ENCODE results near the gene PDGFD. TPM values are rescaled to one million over a fixed set of nuclear protein-coding genes. Genes with fewer than 3 reads are reported as not detected.

Gene PDGFD
- total RNA-seq, 1 donor from 2014 or later = 3.9 TPM

DNA sequence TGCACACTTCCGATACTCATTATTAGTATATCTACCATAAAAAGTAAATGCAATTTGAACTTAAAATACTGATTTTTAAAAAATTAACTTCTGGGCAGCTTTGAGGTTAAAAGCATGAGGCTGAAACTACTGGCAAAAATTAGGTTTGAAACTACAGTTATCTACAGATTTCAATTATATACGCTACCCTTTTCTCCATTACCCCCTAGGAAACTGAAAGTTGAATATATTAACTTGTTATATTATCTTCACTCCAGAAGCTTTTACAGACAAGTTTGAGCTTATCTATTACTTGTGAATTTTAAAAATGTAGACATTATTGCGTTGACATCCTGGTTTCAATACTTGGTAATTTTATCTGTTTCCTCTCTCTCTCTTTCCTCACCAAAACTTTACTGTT, 224.3 kb downstream of the PDGFD start:
- H3K4me1 ChIP-seq = no peaks in the 10 kb centered on the region
- ATAC-seq = no peak
- TF ChIP-seq, protein P1, sequence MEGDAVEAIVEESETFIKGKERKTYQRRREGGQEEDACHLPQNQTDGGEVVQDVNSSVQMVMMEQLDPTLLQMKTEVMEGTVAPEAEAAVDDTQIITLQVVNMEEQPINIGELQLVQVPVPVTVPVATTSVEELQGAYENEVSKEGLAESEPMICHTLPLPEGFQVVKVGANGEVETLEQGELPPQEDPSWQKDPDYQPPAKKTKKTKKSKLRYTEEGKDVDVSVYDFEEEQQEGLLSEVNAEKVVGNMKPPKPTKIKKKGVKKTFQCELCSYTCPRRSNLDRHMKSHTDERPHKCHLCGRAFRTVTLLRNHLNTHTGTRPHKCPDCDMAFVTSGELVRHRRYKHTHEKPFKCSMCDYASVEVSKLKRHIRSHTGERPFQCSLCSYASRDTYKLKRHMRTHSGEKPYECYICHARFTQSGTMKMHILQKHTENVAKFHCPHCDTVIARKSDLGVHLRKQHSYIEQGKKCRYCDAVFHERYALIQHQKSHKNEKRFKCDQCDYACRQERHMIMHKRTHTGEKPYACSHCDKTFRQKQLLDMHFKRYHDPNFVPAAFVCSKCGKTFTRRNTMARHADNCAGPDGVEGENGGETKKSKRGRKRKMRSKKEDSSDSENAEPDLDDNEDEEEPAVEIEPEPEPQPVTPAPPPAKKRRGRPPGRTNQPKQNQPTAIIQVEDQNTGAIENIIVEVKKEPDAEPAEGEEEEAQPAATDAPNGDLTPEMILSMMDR (IDR thresholded peaks at IDR 0.05) = no peak
- DNase-seq = no peak
- no peaks in the 10 kb centered on the region for H3K27me3 ChIP-seq (ENCODE audit: low read depth)
- no peak overlapping the region for H3K27ac ChIP-seq
- intact Hi-C loops (cut with DNase I) = no loop called here
- no peak overlapping the region for H3K4me3 ChIP-seq
- H3K9me3 ChIP-seq = no peaks in the 10 kb centered on the region
- H3K36me3 ChIP-seq = no peaks in the 10 kb centered on the region

DNA sequence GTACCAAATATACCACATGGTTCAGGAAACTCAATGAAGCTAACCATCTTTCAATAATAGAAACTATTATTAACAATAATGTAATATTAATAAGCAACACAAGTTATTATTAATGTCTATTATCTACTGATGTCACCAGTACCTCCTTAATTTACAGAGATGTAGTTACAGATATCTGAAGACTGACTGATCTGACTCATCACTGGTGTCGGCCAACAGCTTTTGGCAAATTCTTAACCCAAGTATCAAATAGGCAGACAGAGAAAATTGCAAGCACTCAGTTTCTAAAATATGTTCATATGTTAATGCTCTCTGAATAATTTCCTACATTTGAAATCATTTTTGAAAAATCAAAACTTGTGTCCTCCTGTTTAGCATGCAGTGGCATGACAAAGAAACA, 227.9 kb downstream of the PDGFD start:
- Histone ChIP-seq H3K27ac (no peak overlapping the region), H3K27me3 (ENCODE audit: low read depth) (no peaks in the 10 kb centered on the region), H3K36me3 (no peaks in the 10 kb centered on the region), H3K9me3 (no peaks in the 10 kb centered on the region), H3K4me3 (no peak overlapping the region), H3K4me1 (no peaks in the 10 kb centered on the region)
- TF ChIP-seq, protein P1 (IDR thresholded peaks at IDR 0.05) = no peak
- DNase-seq = no peak
- intact Hi-C loops (cut with DNase I) = no loop called here
- ATAC-seq = no peak

DNA sequence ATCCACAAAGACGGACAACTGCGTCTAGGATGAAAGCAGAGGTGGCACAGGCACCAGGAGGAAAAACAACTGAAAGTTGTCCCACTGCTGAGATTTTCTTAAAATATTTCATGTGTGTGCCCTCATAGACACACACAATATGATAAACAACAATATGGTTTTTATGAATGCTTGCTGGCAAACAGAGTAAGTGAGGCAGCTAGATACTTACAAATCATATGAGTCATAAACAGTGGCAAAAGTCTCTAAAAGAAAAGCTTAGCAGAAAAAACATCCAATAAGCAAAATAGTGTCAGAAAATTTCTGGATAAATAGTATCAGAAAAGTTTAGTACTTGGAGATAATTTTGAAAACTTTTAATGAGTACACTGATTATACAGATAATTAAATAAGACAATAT, 228.7 kb downstream of the PDGFD start:
- Histone ChIP-seq H3K27ac (no peak overlapping the region), H3K4me1 (no peaks in the 10 kb centered on the region), H3K27me3 (ENCODE audit: low read depth) (no peaks in the 10 kb centered on the region), H3K36me3 (no peaks in the 10 kb centered on the region), H3K4me3 (no peak overlapping the region), H3K9me3 (no peaks in the 10 kb centered on the region)
- DNase-seq (no peak), ATAC-seq (no peak)
- TF ChIP-seq, protein P1 (IDR thresholded peaks at IDR 0.05) = no peak
- intact Hi-C loops (cut with DNase I) = no loop called here

DNA sequence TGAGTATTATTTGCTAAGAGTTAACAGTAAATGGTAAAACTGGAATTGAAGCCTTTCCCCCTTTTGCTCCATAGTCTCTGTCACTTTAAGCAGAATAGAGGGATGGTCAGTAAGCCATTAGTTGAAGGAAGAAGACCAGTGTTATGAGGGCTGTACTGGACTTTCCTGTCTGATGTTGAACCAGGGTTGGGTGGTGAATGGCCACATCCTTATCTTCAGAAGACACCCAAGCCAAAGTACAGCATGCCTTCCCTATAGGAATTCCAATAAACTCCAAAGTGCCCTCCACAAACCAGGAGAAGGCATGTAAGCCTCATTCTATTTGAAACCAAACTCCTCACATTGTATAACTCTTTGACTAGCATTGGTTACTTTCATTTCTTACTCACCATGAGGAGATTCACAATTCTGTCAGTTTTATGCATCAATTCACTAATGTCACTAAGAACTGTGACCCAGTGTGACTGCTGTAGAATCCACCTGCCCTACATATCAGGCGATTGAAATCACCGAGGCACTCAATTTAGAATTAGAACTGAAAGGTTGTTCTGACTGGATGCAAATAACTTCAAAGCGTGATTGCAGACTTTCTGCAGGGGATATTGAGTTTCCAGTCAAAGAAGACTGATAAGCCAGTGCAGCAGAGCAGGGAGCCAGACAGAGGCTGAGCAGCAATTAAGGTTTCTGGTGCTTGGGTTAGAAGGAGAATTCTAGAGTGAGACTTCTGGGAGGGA, 234.6 kb downstream of the PDGFD start:
- Histone ChIP-seq H3K9me3 (no peaks in the 10 kb centered on the region), H3K4me1 (no peaks in the 10 kb centered on the region), H3K4me3 (no peak overlapping the region), H3K27me3 (ENCODE audit: low read depth) (no peaks in the 10 kb centered on the region), H3K27ac (no peak overlapping the region), H3K36me3 (no peaks in the 10 kb centered on the region)
- TF ChIP-seq, protein P1 (IDR thresholded peaks at IDR 0.05) = no peak
- DNase-seq (no peak), ATAC-seq (no peak)
- intact Hi-C loops (cut with DNase I) = no loop called here

DNA sequence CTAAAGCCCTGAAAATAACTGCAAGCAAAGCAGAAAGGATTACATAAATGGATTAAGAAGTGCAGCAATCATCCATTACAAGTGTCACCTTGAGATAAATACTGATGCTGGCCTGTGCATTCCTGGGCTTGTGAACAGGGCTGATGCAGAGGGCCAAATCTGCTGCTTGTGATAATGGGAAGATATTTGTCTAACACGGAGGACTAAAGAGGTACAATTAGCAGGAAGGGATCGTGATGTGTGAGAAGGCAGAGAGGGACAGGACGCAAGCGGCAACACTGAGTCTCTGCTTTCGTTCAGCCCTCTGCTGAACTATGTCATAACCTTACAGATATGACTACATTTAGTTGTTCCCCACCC, 235.2 kb downstream of the PDGFD start:
- DNase-seq (no peak), ATAC-seq (no peak)
- intact Hi-C loops (cut with DNase I) = no loop called here
- Histone ChIP-seq H3K9me3 (no peaks in the 10 kb centered on the region), H3K27me3 (ENCODE audit: low read depth) (no peaks in the 10 kb centered on the region), H3K27ac (no peak overlapping the region), H3K4me3 (no peak overlapping the region), H3K4me1 (no peaks in the 10 kb centered on the region), H3K36me3 (no peaks in the 10 kb centered on the region)
- TF ChIP-seq, protein P1 (IDR thresholded peaks at IDR 0.05) = no peak

Data from lower lobe of right lung (tissue), 2 donors.